Natural killer cell (primary cell): Measurements from ENCODE around the gene SPACA6. TPM values are rescaled to one million over a fixed set of nuclear protein-coding genes. Genes with fewer than 3 reads are reported as not detected.
"Not testable (repeated sequence)": the region's sequence is repeated elsewhere in the genome, so short reads cannot be mapped to it uniquely, and the experiment has no call there.

Experiments
- ATAC-seq, 3 donors: fragments of 150-1000 bp in 2 of 3; fragments of 200-7000 bp in 1 of 3; cut with Tn5 transposase; 1 replicate in 1 of 3; 2 replicates in 2 of 3; pipeline ENCODE4 v1.10.0; 2021; ENCODE audit warnings: mild to moderate bottlenecking in 2 of 3, moderate library complexity in 2 of 3
- DNase-seq, 2 donors: peaks; one replicate each; pipeline versions ENCODE4 v3.0.0 to v3.0.0-alpha.2; 2013 to 2021; ENCODE audit warnings: mixed read lengths in 1 of 2
- H3K27ac ChIP-seq: one replicate; pipeline ENCODE4 v1.5.1; 2013; ENCODE audit warnings: mild to moderate bottlenecking, low read length
- H3K27me3 ChIP-seq: one replicate; pipeline ENCODE4 v1.6.1; 2013; ENCODE audit warnings: low read length; ENCODE audit not compliant: control insufficient read depth, insufficient read depth
- H3K36me3 ChIP-seq: one replicate; pipeline ENCODE4 v1.6.1; 2013; ENCODE audit warnings: low read length; ENCODE audit not compliant: control insufficient read depth, insufficient read depth
- H3K4me1 ChIP-seq: one replicate; pipeline ENCODE4 v1.6.1; 2013; ENCODE audit warnings: low read length; ENCODE audit not compliant: control insufficient read depth, insufficient read depth
- H3K4me3 ChIP-seq: one replicate; pipeline ENCODE4 v1.5.1; 2013; ENCODE audit warnings: low read length
- H3K9me3 ChIP-seq: one replicate; pipeline ENCODE4 v1.6.1; 2013; ENCODE audit warnings: low read length; ENCODE audit not compliant: control insufficient read depth, insufficient read depth
- H3K27ac Mint-ChIP-seq, 2 donors: one replicate each; pipeline ENCODE4 v1.8.0; 2022; ENCODE audit warnings: mild to moderate bottlenecking in 2 of 2, mixed read lengths in 2 of 2, moderate library complexity in 1 of 2
- H3K27me3 Mint-ChIP-seq, 2 donors: one replicate each; pipeline ENCODE4 v1.8.0; 2022; ENCODE audit warnings: low read depth in 2 of 2, mixed read lengths in 2 of 2
- H3K36me3 Mint-ChIP-seq: one replicate; pipeline ENCODE4 v1.8.0; 2022; ENCODE audit warnings: mixed read lengths
- H3K4me1 Mint-ChIP-seq, 2 donors: one replicate each; pipeline ENCODE4 v1.8.0; 2022; ENCODE audit warnings: mixed read lengths in 2 of 2
- H3K4me3 Mint-ChIP-seq: one replicate; pipeline ENCODE4 v1.8.0; 2022; ENCODE audit warnings: mild to moderate bottlenecking, moderate library complexity, mixed read lengths
- H3K9me3 Mint-ChIP-seq, 2 donors: one replicate each; pipeline ENCODE4 v1.8.0; 2022; ENCODE audit warnings: mixed read lengths in 2 of 2
- WGBS: methylation state at CpG from one replicate; pipeline ENCODE4 v1.1.7; 2013; ENCODE audit warnings: missing lambda C conversion rate; ENCODE audit not compliant: insufficient coverage; 5-methylcytosine and 5-hydroxymethylcytosine counted together
- intact Hi-C: fragments of 100-400 bp; cut with micrococcal nuclease; formaldehyde crosslinking; loops from one replicate; pipeline ENCODE4 v1.14.2; 2022
- total RNA-seq, 4 donors: library from RNA; stranded (reverse); fragments of 120-200 nt in 1 of 4; gene quantifications; one replicate each; pipeline versions ENCODE4 v1.2.3 to v1.2.4, GENCODE V29; 2013 to 2022
- TF ChIP-seq, protein P1 (sequence below): fragments of 200-600 bp; IDR thresholded peaks from one replicate; pipeline ENCODE4 v1.8.0; 2022; ENCODE audit warnings: antibody characterized with exemption

SPACA6 gene
- total RNA-seq, 3 donors from 2014 or later (not counting 1 experiment from before 2014, with no cell fraction given) = 2.2 to 9.4 (median 3.7) TPM

DNA sequence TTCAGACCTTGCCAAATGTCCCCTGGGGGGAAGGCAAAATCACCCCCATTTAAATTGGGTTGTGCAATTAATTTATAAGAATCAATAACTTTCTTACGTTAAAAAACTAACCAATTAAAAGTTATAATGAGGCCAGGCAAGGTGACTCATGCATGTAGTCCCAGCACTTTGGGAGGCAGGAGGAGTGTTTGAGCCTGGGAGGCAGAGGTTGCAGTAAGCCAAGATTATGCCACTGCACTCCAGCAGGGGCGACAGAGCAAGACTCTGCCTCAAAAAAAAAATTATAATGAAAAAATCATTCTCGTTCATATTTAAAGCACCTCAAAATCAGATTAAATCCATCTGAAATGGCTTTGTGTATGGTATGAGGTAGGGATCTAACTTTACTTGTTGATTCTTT, 28.1 kb upstream of the SPACA6 start:
- TF ChIP-seq, protein P1, sequence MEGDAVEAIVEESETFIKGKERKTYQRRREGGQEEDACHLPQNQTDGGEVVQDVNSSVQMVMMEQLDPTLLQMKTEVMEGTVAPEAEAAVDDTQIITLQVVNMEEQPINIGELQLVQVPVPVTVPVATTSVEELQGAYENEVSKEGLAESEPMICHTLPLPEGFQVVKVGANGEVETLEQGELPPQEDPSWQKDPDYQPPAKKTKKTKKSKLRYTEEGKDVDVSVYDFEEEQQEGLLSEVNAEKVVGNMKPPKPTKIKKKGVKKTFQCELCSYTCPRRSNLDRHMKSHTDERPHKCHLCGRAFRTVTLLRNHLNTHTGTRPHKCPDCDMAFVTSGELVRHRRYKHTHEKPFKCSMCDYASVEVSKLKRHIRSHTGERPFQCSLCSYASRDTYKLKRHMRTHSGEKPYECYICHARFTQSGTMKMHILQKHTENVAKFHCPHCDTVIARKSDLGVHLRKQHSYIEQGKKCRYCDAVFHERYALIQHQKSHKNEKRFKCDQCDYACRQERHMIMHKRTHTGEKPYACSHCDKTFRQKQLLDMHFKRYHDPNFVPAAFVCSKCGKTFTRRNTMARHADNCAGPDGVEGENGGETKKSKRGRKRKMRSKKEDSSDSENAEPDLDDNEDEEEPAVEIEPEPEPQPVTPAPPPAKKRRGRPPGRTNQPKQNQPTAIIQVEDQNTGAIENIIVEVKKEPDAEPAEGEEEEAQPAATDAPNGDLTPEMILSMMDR = no peak
- Histone ChIP-seq H3K9me3 (no peaks in the 10 kb centered on the region), H3K36me3 (no peaks in the 10 kb centered on the region), H3K27ac (no peak overlapping the region), H3K4me1 (no peaks in the 10 kb centered on the region), H3K4me3 (no peak overlapping the region), H3K27me3 (peaks cover 8% of the 10 kb centered on the region)
- no CpG with 5 or more reads among the region's 3 CpGs for WGBS
- Mint-ChIP-seq H3K9me3 (no peaks in the 10 kb centered on the region), H3K4me1 (no peaks in the 10 kb centered on the region), H3K27me3 (peaks cover 27 to 47% of the 10 kb centered on the region in 2 donors), H3K36me3 (no peaks in the 10 kb centered on the region), H3K27ac (no peak overlapping the region), H3K4me3 (no peak overlapping the region)
- ATAC-seq (no peak), DNase-seq (no peak)
- intact Hi-C loops = no loop called here

GRCh38 chr19:51668216-51668615, 24.9 kb upstream of the SPACA6 start:
- H3K4me1 Mint-ChIP-seq = no peaks in the 10 kb centered on the region
- Histone ChIP-seq H3K4me3 (no peak overlapping the region), H3K27me3 (peaks cover 17% of the 10 kb centered on the region), H3K4me1 (no peaks in the 10 kb centered on the region), H3K9me3 (no peaks in the 10 kb centered on the region), H3K27ac (no peak overlapping the region), H3K36me3 (no peaks in the 10 kb centered on the region)
- H3K36me3 Mint-ChIP-seq = no peaks in the 10 kb centered on the region
- DNase-seq (no peak), ATAC-seq (no peak)
- intact Hi-C loops = no loop called here
- H3K4me3 Mint-ChIP-seq = no peak overlapping the region
- H3K27me3 Mint-ChIP-seq = peaks cover 18 to 31% of the 10 kb centered on the region in 2 donors
- no peaks in the 10 kb centered on the region for H3K9me3 Mint-ChIP-seq
- TF ChIP-seq, protein P1 = no peak
- 60% methylated on average over 1 of the region's 3 CpGs for WGBS
- H3K27ac Mint-ChIP-seq = no peak overlapping the region

DNA sequence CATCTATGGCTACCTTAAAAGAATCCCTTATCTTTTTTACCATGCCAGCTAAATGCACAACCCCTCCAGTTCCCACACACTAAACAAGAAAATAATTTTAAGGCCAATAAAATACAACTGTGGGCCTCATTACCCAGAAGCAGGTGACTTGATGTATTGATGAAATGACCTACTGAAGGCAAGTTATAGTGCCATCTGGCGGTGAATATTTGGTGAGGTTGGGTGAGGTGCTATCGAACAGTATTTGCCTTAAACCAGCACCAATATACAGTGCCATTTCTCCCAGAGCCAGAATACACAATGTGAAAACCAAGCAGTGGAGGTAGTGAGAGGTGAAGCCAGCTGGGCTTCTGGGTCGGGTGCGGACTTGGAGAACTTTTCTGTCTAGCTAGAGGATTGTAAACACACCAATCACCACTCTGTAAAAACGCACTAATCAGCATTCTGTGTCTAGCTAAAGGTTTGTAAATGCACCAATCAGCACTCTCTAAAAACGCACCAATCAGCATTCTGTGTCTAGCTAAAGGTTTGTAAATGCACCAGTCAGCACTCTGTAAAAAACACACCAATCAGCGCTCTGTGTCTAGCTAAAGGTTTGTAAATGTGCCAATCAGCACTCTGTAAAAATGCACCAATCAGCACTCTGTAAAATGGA, 17.1 kb upstream of the SPACA6 start:
- intact Hi-C loops, H3K27me3 Mint-ChIP-seq, H3K36me3 Mint-ChIP-seq, ATAC-seq, H3K9me3 Mint-ChIP-seq, H3K27ac Mint-ChIP-seq, H3K27ac ChIP-seq, H3K36me3 ChIP-seq, H3K4me3 ChIP-seq: not testable (repeated sequence)
- Histone ChIP-seq H3K9me3 (peaks cover 14% of the 10 kb centered on the region), H3K4me1 (peaks cover 12% of the 10 kb centered on the region), H3K27me3 (peaks cover 12% of the 10 kb centered on the region)
- 77% methylated on average over 6 of the region's 7 CpGs for WGBS
- peak overlapping the region; percentile 37 for H3K4me3 Mint-ChIP-seq
- DNase-seq = peak in 1 of 2 donors; percentile 36
- peaks cover 7 to 15% of the 10 kb centered on the region in 2 donors for H3K4me1 Mint-ChIP-seq

DNA sequence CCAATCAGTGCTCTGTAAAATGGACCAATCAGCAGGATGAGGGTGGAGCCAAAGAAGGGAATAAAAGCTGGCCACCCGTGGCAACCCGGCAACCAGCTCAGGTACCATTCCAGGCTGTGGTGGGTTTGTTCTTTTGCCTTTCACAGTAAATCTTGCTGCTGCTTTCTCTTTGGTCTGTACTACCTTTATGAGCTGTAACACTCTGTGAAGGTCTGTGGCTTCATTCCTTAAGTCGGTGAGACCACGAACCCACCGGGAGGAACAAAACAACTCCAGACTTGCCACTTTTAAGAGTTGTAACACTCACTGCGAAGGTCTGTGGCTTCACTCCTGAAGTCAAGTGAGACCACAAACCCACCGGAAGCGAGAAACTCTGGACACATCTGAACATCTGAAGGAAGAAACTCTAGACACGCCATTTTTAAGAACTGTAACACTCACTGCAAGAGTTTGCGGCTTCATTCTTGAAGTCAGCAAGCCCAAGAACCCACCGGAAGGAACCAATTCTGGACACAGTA, 16.5 kb upstream of the SPACA6 start:
- TF ChIP-seq, protein P1 = no peak
- peak in 2 of 3 donors; percentile 47 to 58 for ATAC-seq
- peaks cover 5 to 6% of the 10 kb centered on the region in 2 donors for H3K27me3 Mint-ChIP-seq
- H3K4me1 Mint-ChIP-seq = peaks cover 7 to 15% of the 10 kb centered on the region in 2 donors
- Histone ChIP-seq H3K36me3 (no peaks in the 10 kb centered on the region), H3K4me3 (no peak overlapping the region), H3K27me3 (peaks cover 8% of the 10 kb centered on the region), H3K9me3 (peaks cover 14% of the 10 kb centered on the region), H3K4me1 (peaks cover 12% of the 10 kb centered on the region), H3K27ac (no peak overlapping the region)
- peak overlapping the region; percentile 18 to 59 for H3K27ac Mint-ChIP-seq
- H3K36me3 Mint-ChIP-seq = no peaks in the 10 kb centered on the region
- 4% methylated on average over 11 of the region's 11 CpGs for WGBS
- H3K4me3 Mint-ChIP-seq = peak overlapping the region; percentile 49
- intact Hi-C loops = no loop called here
- peak in 1 of 2 donors; percentile 70 for DNase-seq
- no peaks in the 10 kb centered on the region for H3K9me3 Mint-ChIP-seq
